ENCODE data around the gene CEMP1. TPM values are rescaled to one million over a fixed set of nuclear protein-coding genes. Genes with fewer than 3 reads are reported as not detected.

The CEMP1 gene
- total and polyA plus RNA-seq, 2 donors (not counting 1 experiment from before 2014, with no cell fraction given) = 0.66 to 2.3 TPM

DNA sequence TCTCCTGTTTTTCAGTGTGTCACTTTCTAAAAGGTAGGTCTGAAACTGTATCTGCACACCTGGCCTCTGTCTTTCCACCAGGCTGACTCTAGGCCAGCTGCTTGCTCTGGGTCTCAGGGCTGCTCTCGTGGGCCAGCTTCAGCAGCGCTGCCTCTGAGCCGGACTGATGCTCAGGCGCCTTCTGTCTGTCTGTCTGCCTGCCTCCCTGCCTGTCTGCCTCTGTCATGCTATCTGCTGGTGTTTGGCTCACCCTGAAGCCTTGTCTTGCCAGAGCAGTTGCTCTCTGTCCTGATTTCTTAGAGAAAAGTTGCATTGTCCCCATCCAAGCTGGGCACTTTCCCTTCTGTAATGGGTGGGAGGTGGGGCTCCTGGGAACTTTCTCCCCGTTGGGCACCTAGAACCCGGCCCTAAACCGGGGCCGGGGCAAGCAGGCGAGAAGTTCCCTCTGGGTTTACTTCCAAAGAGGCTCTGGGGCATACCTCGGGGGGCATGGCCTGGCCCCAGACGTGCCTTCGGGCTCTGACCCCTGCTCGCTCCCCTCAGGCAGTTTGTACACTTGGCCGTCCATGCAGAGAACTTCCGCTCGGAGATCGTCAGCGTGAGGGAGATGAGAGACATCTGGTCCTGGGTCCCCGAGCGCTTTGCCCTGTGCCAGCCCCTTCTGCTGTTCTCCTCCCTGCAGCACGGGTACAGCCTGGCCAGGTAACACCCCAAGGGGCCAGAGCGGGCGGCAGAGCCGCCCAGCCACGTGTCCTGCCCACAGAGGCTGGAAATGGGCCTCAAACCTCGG is 33.3 kb downstream of the CEMP1 start:
- Histone ChIP-seq H3K27ac (ENCODE audit: low read length in 2 of 2) (no peak overlapping the region), H2AFZ (ENCODE audit: insufficient read depth, low read depth, low read length, poor library complexity, severe bottlenecking) (no peak overlapping the region), H3K9me3 (ENCODE audit: control extremely low read depth in 1 of 3, control insufficient read depth in 2 of 3, insufficient read depth in 1 of 3, low read length in 2 of 3) (no peaks in the 10 kb centered on the region), H4K20me1 (ENCODE audit: control insufficient read depth, insufficient read depth, low read length, poor library complexity, severe bottlenecking) (no peaks in the 10 kb centered on the region), H3K4me1 (ENCODE audit: control insufficient read depth in 2 of 2, insufficient read depth in 2 of 2, low read length in 2 of 2) (peaks cover 0 to 8% of the 10 kb centered on the region in 2 donors), H3K36me3 (replicated peaks in 1 of 2; ENCODE audit: control extremely low read depth in 1 of 2, control insufficient read depth in 1 of 2, extremely low read depth in 1 of 2, insufficient read depth in 2 of 2, low read length in 1 of 2) (peaks cover 0 to 4% of the 10 kb centered on the region in 2 experiments), H3K9ac (ENCODE audit: low read length) (no peak overlapping the region), H3K79me2 (ENCODE audit: control insufficient read depth, insufficient read depth, low read length) (peaks cover 22% of the 10 kb centered on the region), H3K27me3 (replicated peaks in 1 of 4; ENCODE audit: control extremely low read depth in 1 of 4, control insufficient read depth in 3 of 4, insufficient read depth in 4 of 4, low read length in 3 of 4) (no peaks in the 10 kb centered on the region), H3K4me2 (replicated peaks; ENCODE audit: low read depth, low read length, poor library complexity, severe bottlenecking) (no peak overlapping the region), H3K4me3 (ENCODE audit: control extremely low read depth in 1 of 5, extremely low read depth in 1 of 5, insufficient read depth in 1 of 5, low read depth in 2 of 5, low read length in 4 of 5) (no peak overlapping the region)
- no peak for DNase-seq
- Mint-ChIP-seq H3K27me3 (no peaks in the 10 kb centered on the region), H3K27ac (no peak overlapping the region), H3K4me3 (no peak overlapping the region), H3K9me3 (ENCODE audit: insufficient read depth) (no peaks in the 10 kb centered on the region), H3K4me1 (peaks cover 2% of the 10 kb centered on the region)
- CTCF ChIA-PET = interaction anchor here (0.9 to 1.1 kb wide), 2 partner anchors 168 to 303 kb away, joined by 3 read pairs; no protein-coding TSS in a partner anchor
- WGBS (ENCODE audit: insufficient coverage) = 86% methylated on average over 26 of the region's 26 CpGs
- ATAC-seq (ENCODE audit: low read depth) = no peak
- intact Hi-C loops (cut with micrococcal nuclease) = no loop called here
- TF ChIP-seq EZH2 (IDR thresholded peaks at IDR 0.05; ENCODE audit: borderline replicate concordance, insufficient read depth, low read depth, low read length, poor library complexity, severe bottlenecking) = no peak
- TF ChIP-seq, protein P1, sequence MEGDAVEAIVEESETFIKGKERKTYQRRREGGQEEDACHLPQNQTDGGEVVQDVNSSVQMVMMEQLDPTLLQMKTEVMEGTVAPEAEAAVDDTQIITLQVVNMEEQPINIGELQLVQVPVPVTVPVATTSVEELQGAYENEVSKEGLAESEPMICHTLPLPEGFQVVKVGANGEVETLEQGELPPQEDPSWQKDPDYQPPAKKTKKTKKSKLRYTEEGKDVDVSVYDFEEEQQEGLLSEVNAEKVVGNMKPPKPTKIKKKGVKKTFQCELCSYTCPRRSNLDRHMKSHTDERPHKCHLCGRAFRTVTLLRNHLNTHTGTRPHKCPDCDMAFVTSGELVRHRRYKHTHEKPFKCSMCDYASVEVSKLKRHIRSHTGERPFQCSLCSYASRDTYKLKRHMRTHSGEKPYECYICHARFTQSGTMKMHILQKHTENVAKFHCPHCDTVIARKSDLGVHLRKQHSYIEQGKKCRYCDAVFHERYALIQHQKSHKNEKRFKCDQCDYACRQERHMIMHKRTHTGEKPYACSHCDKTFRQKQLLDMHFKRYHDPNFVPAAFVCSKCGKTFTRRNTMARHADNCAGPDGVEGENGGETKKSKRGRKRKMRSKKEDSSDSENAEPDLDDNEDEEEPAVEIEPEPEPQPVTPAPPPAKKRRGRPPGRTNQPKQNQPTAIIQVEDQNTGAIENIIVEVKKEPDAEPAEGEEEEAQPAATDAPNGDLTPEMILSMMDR (IDR thresholded peaks at IDR 0.05) = no peak
- POLR2A ChIA-PET = no interaction called here

DNA sequence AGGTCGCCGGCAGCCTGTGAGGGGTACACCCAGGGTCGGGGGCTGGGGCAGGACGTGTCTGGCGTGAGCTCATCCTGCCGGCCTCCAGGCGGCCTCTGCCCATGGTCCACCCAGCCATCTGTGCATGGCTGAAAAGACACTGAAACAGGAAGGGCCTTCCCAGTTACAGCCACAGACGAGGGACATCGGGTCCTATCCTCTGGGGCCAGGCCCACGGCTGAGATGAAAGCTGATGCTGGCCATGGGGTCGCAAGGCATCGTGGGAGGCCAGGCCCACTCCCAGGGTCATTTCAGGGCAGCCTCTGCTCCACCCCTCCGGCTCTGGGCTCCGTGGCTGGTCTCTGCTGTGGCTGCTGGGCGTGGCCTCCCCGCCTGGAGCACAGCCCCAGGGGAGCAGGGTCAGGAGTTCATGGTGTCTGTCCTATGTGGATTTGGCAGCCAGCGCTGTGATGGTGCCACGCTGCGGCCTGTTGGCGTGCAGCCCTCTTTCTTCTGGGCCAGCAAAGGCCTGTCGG is 34.0 kb downstream of the CEMP1 start:
- TF ChIP-seq, protein P1 (IDR thresholded peaks at IDR 0.05) = no peak
- no peak for TF ChIP-seq EZH2 (IDR thresholded peaks at IDR 0.05; ENCODE audit: borderline replicate concordance, insufficient read depth, low read depth, low read length, poor library complexity, severe bottlenecking)
- H3K27ac ChIP-seq (ENCODE audit: low read length in 2 of 2) = no peak overlapping the region
- no peak overlapping the region for H3K4me2 ChIP-seq (replicated peaks; ENCODE audit: low read depth, low read length, poor library complexity, severe bottlenecking)
- H3K79me2 ChIP-seq (ENCODE audit: control insufficient read depth, insufficient read depth, low read length) = peaks cover 16% of the 10 kb centered on the region
- H3K9ac ChIP-seq (ENCODE audit: low read length) = no peak overlapping the region
- H3K4me1 ChIP-seq (ENCODE audit: control insufficient read depth in 2 of 2, insufficient read depth in 2 of 2, low read length in 2 of 2) = peaks cover 0 to 8% of the 10 kb centered on the region in 2 donors
- DNase-seq (no peak), ATAC-seq (ENCODE audit: low read depth) (no peak)
- ChIA-PET POLR2A (no interaction called here), CTCF (no interaction called here)
- no peaks in the 10 kb centered on the region for H3K9me3 ChIP-seq (ENCODE audit: control extremely low read depth in 1 of 3, control insufficient read depth in 2 of 3, insufficient read depth in 1 of 3, low read length in 2 of 3)
- 93% methylated on average over 21 of the region's 21 CpGs for WGBS (ENCODE audit: insufficient coverage)
- H4K20me1 ChIP-seq (ENCODE audit: control insufficient read depth, insufficient read depth, low read length, poor library complexity, severe bottlenecking) = no peaks in the 10 kb centered on the region
- Mint-ChIP-seq H3K27ac (no peak overlapping the region), H3K27me3 (no peaks in the 10 kb centered on the region), H3K4me3 (no peak overlapping the region), H3K9me3 (ENCODE audit: insufficient read depth) (no peaks in the 10 kb centered on the region), H3K4me1 (peaks cover 2% of the 10 kb centered on the region)
- H3K36me3 ChIP-seq (replicated peaks in 1 of 2; ENCODE audit: control extremely low read depth in 1 of 2, control insufficient read depth in 1 of 2, extremely low read depth in 1 of 2, insufficient read depth in 2 of 2, low read length in 1 of 2) = peaks cover 0 to 4% of the 10 kb centered on the region in 2 experiments
- no peak overlapping the region for H2AFZ ChIP-seq (ENCODE audit: insufficient read depth, low read depth, low read length, poor library complexity, severe bottlenecking)
- intact Hi-C loops (cut with micrococcal nuclease) = no loop called here
- no peaks in the 10 kb centered on the region for H3K27me3 ChIP-seq (replicated peaks in 1 of 4; ENCODE audit: control extremely low read depth in 1 of 4, control insufficient read depth in 3 of 4, insufficient read depth in 4 of 4, low read length in 3 of 4)
- H3K4me3 ChIP-seq (ENCODE audit: control extremely low read depth in 1 of 5, extremely low read depth in 1 of 5, insufficient read depth in 1 of 5, low read depth in 2 of 5, low read length in 4 of 5) = no peak overlapping the region
